Left kidney (tissue), 8 donors: ENCODE measurements around the gene DPYD. TPM values are rescaled to one million over a fixed set of nuclear protein-coding genes. Genes with fewer than 3 reads are reported as not detected.

Experiments used
- DNase-seq: peaks from one replicate; pipeline ENCODE4 v3.0.0-alpha.2; 2013
- long read RNA-seq, 8 donors: transcript quantifications; one replicate each; lab custom pipeline, GENCODE V29; 2026
- polyA plus RNA-seq: library from polyadenylated mRNA; unstranded; fragments of 120-200 nt; gene quantifications from one replicate; pipeline ENCODE4 v1.2.1, GENCODE V29; 2013; ENCODE audit not compliant: insufficient read length

DPYD gene
- 11.9 TPM for polyA plus RNA-seq
- long read RNA-seq, donor 1, full-length matches to known transcripts, result 2 of 2 reads
- long read RNA-seq, donor 1, partial matches to known transcripts, result 0 of 2 reads
- long read RNA-seq, donor 1, other reads (novel, unspliced or antisense), result 0 of 2 reads
- long read RNA-seq, donor 2, result 0 reads
- long read RNA-seq, donor 3, result 0 reads
- long read RNA-seq, donor 4, result 0 reads
- long read RNA-seq, donor 5, full-length matches to known transcripts, result 2 of 2 reads
- long read RNA-seq, donor 5, partial matches to known transcripts, result 0 of 2 reads
- long read RNA-seq, donor 5, other reads (novel, unspliced or antisense), result 0 of 2 reads
- long read RNA-seq, donor 6, partial matches to known transcripts, result 0 of 1 reads
- long read RNA-seq, donor 6, other reads (novel, unspliced or antisense), result 0 of 1 reads
- long read RNA-seq, donor 7, full-length matches to known transcripts, result 3 of 3 reads
- long read RNA-seq, donor 7, partial matches to known transcripts, result 0 of 3 reads
- long read RNA-seq, donor 7, other reads (novel, unspliced or antisense), result 0 of 3 reads
- long read RNA-seq, donor 8, partial matches to known transcripts, result 0 of 1 reads
- long read RNA-seq, donor 8, other reads (novel, unspliced or antisense), result 0 of 1 reads

DNA sequence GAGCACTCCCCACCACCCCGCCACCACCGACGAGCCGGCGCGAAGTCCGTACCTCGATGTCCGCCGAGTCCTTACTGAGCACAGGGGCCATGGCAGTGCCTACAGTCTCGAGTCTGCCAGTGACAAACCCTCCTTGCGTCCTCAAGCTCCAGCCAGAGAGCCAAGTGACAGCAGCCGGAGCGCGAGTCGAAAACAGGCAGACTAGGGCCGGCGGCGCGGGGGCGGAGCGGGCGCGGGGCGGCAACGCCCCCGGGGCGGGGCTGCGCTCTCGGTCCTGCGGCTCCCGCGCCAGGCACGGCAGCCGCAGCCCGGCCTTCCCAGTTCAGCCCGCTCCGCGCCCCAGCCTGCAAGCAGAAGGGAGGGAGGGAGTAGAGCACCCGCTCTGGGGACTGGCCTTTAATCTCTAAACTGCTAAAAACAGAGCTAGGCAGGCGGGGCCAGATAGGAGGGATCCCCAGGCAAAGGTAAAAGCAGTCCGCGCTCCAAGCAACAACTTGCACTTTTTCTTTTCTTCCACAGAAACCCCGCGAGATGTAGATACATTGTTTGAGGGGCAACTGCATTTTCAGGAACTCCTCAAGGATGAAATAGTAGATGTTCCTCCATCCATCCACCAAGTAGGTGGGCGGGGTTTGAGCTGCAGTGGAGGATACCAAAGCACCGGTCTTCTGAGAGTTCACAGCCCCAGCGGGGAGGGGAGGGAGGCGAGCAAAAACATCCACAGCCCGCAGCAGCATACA, at the start of gene DPYD:
Gene DPYD, minus strand, starts transcription at position 203 of the 740 bp plus-strand sequence. Its CDS starts 112 bp downstream, at position 91.
- DNase-seq, result peak; percentile 84

DNA sequence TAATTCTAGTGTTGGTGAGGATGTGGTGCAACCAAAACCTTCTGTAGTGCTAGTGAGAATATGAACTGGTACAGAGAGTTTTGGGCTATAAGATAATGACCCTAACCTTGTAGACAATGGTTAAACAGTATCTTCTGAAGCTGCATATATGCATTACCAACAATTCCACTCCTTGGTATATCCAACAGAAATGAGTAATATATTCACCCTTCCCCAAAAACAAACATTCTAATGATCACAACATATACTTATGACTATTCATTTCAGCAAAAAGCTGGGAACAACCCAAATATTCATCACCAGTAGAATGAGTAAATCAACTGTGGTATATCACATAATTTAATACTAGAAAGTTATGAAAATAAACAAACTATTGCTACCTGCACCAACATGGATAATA, 39.6 kb upstream of the DPYD start:
- DNase-seq, result no peak

DNA sequence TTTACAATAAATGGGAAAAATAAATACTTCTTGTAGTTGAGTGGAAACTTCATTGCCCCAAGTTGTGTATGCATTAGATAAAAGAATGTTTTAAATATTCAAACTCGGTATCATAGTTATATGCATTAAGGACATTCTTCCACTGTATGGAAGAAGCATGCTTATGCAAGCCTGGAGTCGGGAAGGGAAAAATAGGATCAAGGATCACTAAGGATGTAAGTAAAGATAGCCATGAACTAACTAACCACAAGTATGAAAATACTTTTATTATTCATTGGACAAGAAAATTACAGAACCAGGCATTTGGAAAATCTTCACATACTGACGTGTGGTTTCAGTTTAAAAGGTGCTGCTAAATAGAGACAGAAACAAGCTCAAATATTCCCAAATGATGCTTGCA, 26.9 kb upstream of the DPYD start:
- no peak for DNase-seq

DNA sequence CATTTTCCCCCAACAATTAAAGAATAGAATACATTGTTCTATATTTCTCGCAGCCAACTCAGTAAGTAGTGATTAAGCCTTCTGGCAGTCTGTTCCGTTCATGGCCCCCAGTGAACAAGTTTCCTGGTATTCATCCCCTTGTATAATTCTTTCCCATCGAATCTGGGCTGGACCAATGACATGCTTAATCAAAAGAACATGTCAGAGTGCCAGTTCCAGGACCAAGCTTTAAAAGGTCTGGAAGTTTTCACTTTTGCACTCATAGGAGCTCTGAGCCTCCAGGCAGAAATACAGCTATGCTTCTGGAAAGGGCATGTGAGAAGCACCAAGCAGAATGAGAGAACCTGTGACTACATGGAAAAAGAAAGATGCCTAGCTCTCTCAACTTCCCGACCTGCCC, 22.5 kb upstream of the DPYD start:
- DNase-seq, result no peak

DNA sequence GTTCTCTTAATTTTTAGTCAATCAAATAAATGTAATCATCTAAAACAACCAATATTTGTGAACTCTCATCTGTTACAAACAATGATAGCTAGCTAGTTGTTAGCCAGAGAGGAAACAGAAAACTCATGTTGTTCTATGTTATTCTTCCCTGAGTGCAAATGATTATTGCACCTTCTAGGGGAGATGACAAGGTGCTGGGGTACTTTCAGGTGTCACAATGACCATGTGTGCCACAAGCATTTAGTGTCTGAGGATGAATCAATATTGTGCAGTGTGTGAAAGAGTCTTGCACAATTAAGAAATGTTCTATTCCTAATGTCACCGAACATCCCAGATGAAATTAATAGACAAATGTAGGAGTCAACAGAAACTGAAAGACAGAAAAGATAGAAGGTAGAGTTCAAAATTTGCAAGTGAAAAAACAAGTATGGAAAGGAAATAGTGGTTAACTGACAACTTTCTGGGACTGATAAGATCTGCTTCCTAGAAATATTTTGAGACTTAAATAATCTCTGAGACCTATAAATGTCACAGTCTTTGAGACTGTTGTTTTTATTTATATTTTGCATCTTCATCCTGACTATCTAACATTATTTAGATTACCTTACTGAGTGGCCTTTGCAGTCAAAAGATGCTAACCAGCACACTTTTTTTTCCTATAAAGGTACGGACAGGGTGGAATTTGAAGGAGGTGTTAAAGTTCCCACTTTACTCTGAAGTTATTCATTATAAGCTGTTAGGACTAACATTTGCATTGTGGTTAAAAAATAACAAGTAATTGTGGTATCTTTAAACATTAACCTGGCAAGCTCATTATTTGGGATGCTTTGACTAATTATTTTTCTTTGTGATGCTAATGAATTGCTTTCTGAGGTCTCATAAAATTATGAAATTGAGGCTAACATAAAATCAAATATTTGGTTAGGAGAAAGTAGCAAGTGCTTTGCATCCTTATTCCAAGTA, 21.6 kb upstream of the DPYD start:
- DNase-seq, result no peak

DNA sequence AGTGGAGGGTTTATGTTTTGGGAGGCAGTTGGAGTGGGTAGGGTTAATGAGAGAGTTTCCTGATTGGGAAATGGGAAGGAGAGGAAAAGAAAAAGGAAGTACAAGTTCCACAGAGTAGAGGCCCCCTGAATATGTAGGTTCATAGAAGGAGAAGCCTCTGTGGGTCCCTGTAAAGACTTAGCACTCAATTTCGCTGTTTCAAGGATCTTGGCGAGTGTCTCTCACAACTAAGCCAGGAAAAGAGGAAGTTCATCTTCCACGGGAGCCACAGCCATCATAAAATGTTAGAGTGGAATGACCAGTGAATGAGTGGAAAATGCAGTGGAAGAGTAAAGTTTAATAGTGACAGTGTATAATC, 17.4 kb upstream of the DPYD start:
- DNase-seq, result no peak

DNA sequence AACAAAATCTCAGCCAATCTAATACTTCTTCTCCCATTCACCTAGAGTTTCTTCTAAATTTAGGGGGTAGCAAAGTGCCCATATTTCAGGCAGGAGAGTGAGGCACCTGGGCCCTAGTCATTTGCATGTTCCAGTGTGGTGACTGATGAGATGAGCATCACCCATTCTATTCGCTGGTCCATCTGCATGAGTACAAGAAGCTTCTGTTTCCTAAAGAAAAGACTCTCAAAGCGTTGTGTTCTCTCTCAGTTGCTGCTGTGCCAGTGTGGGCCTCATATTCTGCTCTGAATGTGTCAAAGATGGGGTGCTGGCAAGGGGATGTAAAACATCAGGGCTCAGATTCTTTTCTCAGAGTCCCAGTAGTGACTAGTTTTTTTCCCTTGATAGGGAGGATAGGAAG, 16.1 kb upstream of the DPYD start:
- no peak for DNase-seq

DNA sequence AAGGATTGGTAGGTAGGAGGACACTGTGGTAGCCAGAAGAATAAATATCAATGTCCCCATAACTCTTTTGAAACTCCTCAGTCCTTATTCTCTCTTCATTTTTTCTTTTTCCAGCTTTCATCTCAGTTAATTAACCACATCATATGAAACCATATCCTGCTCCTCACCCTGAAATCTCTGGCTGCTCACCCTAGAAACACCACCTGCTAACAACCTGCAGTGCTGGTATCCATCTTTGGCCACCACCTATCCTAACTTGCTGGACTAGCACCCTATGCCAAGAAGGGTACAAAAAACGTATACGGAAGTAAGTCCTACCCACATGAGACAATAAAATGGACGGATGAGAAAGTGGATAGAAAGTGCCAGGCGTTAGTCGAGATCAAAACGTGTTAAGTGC, 13.7 kb upstream of the DPYD start:
- DNase-seq, result no peak

DNA sequence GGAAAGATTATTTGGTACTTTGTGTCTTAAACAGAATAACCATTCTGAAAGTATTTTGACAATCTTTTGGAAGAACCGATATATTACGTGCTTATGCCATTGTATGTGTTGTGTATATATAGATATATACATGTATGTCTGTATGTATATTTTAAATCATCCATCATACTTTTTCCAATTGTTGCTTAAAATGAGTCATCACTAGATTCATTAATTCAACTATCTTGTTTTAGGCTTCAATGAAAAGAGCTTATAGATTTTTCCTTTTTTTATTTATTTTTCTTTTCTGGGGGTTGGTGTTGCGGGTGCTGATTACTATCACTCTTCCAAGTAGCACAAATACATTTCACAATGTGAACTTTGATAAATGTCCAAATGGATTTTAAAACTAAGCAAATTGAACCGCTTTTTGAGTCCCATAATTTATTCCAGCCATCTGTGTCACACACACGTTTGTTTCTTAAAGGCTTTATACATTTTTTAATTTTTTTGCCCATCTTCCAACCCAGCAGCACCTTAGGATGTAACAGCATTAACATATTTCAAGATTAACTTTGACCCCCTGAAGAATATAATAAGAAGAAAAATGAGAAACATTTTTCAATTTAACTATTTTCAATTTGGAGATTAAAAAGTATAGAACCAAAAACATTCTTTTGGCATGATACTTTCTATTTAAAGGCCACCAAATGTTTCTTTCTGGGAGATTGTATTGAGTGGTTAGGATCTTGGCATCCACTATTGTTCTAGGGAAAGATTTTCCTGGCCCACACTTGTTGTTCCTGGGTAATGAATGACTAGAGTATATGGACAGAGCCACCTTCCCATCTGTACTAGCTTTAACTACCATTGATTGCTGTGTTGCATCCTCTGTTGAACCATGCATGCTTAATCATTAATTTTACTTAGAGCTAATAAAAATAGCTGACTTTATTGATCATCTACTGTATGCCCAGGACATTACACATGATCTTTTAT, 9.3 kb upstream of the DPYD start:
- no peak for DNase-seq

DNA sequence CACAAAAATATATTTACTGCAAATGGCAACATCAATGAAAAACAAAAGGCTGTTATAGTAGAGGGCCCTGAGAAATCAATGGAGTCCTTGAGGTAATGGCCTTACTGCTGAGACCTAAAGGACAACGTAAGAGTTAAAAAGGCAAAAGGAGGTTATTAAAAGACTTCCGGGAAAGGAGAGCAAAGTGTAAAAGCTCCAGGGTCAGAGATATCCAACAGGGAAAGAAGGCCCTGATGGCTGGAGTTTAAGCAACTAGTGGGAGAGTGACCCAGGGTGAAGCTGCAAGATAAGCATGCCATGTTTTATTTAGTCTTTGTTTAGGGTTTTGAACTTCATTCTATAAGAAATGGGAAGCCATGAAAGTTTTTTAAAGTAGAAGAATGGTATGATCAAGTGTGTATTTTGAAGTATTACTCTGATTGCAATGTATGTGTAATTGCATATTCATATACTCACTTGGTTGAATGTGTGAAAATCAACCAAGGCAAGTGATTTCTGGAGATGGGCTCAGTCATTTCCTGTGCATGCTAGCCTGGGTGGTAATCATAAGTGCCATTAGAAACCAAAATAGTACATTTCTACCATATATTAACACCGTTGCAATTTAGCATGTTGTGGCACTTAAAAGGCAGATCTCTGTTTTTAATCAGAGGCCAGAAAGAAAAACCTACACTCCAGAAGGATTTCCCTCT, 5.3 kb upstream of the DPYD start:
- DNase-seq, result no peak

DNA sequence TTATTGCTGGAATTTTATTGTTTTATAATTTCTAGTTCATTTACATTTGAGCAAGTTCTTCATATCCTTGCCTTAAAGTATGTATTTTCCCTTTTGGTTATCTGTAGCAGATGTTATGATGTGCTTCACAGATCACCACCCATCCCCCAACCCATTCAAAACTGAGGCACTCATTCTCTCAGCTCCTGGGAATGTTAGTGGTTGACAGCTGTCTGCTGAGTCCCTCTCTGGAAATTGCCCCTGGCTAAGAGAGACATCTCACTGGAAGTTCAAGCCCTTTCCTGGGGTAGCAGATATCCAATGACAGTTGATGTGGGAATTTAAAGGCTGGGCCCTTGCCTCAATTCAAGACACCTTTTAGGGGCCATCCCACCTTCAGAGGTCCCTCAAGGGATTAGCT, 4.3 kb upstream of the DPYD start:
- DNase-seq, result no peak

DNA sequence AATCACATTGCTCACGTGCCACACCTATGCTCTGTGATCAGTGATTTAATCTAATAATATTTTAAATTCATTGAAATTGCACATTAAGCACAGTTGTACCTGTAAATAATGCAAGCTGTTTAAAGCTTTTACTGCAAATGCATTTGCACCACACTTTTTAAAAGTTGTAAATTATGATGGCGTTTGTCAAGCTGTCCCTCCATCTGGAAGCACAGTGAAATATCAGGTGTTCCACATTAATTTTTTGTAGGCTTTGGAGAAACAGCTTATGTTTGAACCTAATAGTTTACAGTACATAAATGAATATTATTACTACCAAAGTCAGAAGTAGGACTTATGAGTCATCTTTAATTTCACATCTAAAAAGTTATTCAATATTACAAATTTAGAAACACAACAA, 3.0 kb upstream of the DPYD start:
- DNase-seq, result no peak

DNA sequence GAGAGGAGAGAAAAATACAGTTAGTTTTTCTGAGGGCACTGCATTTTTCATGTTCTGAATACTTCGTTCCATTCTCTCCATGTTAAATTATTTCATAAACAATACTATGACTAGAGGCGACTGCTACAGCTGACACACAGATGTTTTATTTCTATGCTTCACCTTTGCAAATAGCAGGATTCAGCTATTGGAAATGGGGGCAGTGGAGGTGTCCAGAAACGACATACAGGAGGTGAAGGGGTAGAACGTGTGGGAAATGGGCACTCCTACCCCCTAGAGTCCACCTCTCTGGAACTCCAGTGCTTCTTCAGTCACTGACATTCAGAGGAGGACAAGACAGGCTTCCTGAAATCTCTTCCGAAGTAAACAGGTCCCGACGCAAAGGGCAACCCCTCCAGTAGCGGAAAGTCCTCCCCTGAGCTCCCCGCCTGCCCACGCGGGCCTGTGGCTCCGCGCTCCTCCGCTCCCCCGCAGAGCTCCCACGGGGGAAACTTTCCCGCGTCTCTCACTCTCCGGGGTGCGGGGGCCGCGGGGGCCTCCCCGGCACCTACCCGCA, 480 bp downstream of the DPYD start:
- peak; percentile 24 for DNase-seq

DNA sequence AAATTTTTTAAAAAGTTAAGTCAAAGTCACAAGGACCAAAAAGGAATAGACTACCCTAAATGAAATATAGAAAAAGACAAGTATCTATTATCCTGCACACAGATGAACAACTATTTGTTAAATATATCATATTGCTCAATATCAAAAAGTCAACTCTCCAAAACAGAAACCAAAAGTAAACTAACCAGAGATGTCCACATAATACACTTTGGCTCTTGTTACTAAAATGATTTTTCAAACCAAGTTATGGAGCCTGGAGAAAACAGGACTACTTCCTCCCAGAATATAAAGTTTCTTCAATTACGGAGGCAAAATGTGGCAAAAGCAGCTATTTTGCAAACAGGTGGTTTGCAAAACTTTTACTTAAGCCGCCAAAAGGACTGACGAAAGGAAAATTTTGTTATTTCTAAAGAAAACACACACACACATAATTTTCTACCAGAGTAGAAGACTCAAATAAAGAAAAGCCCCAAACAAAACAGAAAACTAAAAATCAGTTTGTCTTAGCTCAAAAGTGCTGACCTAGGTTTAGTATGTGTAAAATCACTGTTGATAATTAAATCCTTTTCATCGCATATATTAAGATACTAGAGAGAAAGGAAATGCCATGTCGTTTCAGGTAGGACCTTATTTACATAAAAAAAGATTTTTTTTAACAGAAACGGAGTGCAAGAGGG, 1.1 kb downstream of the DPYD start:
- DNase-seq, result no peak

DNA sequence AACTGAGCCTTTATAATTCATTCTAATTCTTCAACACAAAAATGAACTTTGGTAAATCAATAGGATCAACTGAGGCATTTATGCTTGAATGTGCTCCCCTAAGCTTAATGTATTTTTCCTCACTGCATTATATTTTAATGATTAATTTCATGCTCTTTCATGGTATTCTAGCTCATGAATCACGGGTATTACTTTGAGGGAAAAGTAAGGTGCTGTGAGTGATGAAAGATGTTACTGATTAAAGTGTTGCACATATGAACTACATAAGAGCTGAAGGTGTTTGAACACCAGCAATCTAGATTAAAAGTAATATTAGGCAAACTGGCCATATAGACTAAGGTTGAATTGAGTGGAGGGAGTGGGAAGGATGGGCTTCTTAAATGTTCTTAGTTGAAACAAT, 1.9 kb downstream of the DPYD start:
- DNase-seq, result no peak

DNA sequence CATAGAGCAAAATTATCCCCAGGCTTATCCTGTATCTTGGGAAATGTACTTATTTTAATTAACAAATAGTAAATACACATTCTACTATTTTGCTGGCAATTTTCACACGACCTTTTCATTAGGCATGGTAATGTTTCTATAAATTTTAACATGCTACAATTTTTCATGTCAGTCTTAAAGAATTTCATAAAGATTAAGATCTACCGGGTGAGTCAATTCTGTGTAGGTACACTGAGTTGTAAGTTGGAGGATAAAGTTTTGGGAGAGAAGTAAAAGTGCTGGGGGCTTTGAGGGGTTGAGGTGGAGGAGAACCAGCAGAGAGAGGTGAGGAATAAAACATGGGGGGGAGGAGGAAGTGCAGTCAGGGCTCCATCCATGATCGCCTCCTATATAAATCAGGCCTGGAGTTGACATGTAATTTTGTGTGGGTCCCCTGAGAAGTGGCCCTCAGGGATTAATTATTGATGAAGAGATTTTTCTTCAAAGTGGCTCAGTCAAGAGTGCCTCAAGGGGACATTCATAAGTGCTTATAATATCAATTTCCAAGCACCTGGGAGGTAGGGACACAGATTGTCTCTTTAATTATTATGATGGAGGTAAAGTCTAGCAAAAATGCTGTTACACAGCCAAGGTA, 7.2 kb downstream of the DPYD start:
- no peak for DNase-seq

DNA sequence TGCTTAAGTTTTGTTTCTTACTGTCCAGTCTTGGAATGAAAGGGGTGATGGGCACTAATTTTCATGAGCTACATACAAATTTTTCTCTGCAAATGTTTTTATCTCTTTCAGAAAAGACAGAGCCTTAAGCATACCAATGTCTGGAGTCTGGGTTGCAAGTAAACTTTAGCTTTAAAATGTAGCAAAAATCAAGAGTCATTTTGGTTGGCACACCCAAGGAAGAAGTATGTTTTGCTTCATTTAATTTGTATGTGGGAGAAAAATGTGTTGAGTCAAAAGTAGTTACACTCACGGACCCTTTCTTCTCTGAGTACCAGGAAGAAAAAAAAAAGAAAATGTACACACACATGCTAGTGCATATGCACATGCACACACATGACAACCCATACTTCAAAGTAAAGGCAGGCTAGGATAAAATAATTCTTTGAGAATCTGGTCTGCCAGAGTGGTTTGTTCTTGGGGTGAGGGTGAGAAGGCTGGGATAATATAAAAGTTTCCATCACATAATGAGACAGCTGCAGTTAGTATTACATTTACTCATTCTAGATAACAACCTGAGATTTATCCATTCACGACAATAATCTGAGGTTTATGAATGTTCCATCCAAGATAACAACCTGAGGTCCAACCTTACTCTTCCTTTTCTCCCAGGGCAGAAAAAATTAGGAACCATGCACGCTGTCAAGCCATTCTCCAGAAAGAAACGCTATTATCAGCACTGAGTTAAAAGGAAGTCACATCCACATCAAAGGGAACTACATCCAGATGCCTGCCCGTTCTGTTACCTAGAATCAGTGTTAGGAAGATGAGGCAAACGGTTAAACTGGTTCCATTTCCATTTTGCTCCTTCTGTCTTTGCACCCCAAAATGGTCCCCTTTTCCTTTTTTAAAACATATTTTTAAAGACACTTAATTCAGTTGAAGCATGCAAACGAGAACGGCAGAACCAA, 9.3 kb downstream of the DPYD start:
- no peak for DNase-seq

DNA sequence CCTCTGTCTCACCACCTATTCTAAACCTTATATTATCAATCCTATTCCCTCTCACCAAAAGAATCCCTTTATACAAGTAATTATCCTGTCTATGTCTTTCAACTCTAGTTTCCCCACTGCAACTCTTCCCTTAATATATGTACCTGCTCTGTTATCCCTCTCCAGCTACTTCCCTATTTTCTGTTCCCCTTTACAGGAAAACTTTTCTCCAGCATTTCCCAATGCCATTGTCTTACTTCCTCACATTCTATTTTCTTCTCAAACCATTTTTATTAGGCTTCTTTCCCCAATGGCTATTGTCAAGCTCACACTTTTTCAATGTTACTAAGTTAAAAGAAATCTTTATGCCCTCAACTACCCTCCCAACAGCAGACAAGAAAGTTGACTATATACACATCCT, 11.6 kb downstream of the DPYD start:
- no peak for DNase-seq
